Measurements from ENCODE around the gene HOPX.
"Not testable (repeated sequence)": the region's sequence is repeated elsewhere in the genome, so short reads cannot be mapped to it uniquely, and the experiment has no call there.

The HOPX gene

GRCh38 chr4:56654238-56654632 is 26.9 kb downstream of the HOPX start:
- no peak for DNase-seq (ENCODE audit: low spot score)

GRCh38 chr4:56653461-56654237 is 27.4 kb downstream of the HOPX start:
- no peak for DNase-seq (ENCODE audit: low spot score)

GRCh38 chr4:56652196-56652595 is 28.9 kb downstream of the HOPX start:
- no peak for DNase-seq (ENCODE audit: low spot score)

- DNase-seq (ENCODE audit: low spot score): no peak
These were observed 30.1 kb downstream of the HOPX start for GRCh38 chr4:56651056-56651350.

- no peak for DNase-seq (ENCODE audit: low spot score)
These were observed 30.6 kb downstream of the HOPX start for GRCh38 chr4:56650262-56651055.

GRCh38 chr4:56649445-56650261 is 31.4 kb downstream of the HOPX start:
- no peak for DNase-seq (ENCODE audit: low spot score)

GRCh38 chr4:56648824-56649151 is 32.3 kb downstream of the HOPX start:
- no peak for DNase-seq (ENCODE audit: low spot score)

GRCh38 chr4:56648021-56648823 is 32.9 kb downstream of the HOPX start:
- no peak for DNase-seq (ENCODE audit: low spot score)

GRCh38 chr4:56646341-56646740 is 34.8 kb downstream of the HOPX start:
- no peak for DNase-seq (ENCODE audit: low spot score)

- no peak for DNase-seq (ENCODE audit: low spot score)
These were observed 37.5 kb downstream of the HOPX start for GRCh38 chr4:56643596-56643995.

GRCh38 chr4:56641494-56642051 is 39.5 kb downstream of the HOPX start:
- no peak for DNase-seq (ENCODE audit: low spot score)

- DNase-seq (ENCODE audit: low spot score): no peak
These were observed 40.2 kb downstream of the HOPX start for GRCh38 chr4:56640621-56641493.

- no peak for DNase-seq (ENCODE audit: low spot score)
These were observed 43.3 kb downstream of the HOPX start for GRCh38 chr4:56637791-56638190.

- no peak for DNase-seq (ENCODE audit: low spot score)
These were observed 43.9 kb downstream of the HOPX start for GRCh38 chr4:56637154-56637553.

- DNase-seq (ENCODE audit: low spot score): not testable (repeated sequence)
These were observed 46.1 kb downstream of the HOPX start for GRCh38 chr4:56634954-56635353.

- DNase-seq (ENCODE audit: low spot score): no peak
These were observed 47.6 kb downstream of the HOPX start for GRCh38 chr4:56633486-56633885.

- no peak for DNase-seq (ENCODE audit: low spot score)
These were observed 50.0 kb downstream of the HOPX start for GRCh38 chr4:56630876-56631666.

GRCh38 chr4:56628592-56628991 is 52.5 kb downstream of the HOPX start:
- no peak for DNase-seq (ENCODE audit: low spot score)

- no peak for DNase-seq (ENCODE audit: low spot score)
These were observed 53.1 kb downstream of the HOPX start for GRCh38 chr4:56627985-56628384.

GRCh38 chr4:56627375-56627774 is 53.7 kb downstream of the HOPX start:
- DNase-seq (ENCODE audit: low spot score): no peak
